Fibroblast of mammary gland (primary cell): ENCODE data around the gene PLEK.

Experiments
- DNase-seq: peaks from one replicate; pipeline ENCODE4 v3.0.0-alpha.2; 2010; ENCODE audit warnings: low read depth
- H3K4me3 ChIP-seq: 2 replicates; pipeline ENCODE4 v1.5.1; 2011; ENCODE audit warnings: low read depth, mild to moderate bottlenecking, low read length, moderate library complexity; ENCODE audit not compliant: control insufficient read depth
- TF ChIP-seq, protein P1 (sequence below): conservative IDR thresholded peaks from 2 replicates; pipeline ENCODE4 v1.5.1; 2011; ENCODE audit warnings: low read depth, low read length, inconsistent platforms; ENCODE audit not compliant: control insufficient read depth, insufficient read depth

PLEK gene

GRCh38 chr2:68351997-68352396 is 13.1 kb upstream of the PLEK start:
- H3K4me3 ChIP-seq = no peak overlapping the region
- TF ChIP-seq, protein P1, sequence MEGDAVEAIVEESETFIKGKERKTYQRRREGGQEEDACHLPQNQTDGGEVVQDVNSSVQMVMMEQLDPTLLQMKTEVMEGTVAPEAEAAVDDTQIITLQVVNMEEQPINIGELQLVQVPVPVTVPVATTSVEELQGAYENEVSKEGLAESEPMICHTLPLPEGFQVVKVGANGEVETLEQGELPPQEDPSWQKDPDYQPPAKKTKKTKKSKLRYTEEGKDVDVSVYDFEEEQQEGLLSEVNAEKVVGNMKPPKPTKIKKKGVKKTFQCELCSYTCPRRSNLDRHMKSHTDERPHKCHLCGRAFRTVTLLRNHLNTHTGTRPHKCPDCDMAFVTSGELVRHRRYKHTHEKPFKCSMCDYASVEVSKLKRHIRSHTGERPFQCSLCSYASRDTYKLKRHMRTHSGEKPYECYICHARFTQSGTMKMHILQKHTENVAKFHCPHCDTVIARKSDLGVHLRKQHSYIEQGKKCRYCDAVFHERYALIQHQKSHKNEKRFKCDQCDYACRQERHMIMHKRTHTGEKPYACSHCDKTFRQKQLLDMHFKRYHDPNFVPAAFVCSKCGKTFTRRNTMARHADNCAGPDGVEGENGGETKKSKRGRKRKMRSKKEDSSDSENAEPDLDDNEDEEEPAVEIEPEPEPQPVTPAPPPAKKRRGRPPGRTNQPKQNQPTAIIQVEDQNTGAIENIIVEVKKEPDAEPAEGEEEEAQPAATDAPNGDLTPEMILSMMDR = no peak
- DNase-seq = no peak

- H3K4me3 ChIP-seq = no peak overlapping the region
- DNase-seq = peak; percentile 27
- TF ChIP-seq, protein P1 = no peak
Measured at GRCh38 chr2:68352651-68353391, 12.3 kb upstream of the PLEK start.

DNA sequence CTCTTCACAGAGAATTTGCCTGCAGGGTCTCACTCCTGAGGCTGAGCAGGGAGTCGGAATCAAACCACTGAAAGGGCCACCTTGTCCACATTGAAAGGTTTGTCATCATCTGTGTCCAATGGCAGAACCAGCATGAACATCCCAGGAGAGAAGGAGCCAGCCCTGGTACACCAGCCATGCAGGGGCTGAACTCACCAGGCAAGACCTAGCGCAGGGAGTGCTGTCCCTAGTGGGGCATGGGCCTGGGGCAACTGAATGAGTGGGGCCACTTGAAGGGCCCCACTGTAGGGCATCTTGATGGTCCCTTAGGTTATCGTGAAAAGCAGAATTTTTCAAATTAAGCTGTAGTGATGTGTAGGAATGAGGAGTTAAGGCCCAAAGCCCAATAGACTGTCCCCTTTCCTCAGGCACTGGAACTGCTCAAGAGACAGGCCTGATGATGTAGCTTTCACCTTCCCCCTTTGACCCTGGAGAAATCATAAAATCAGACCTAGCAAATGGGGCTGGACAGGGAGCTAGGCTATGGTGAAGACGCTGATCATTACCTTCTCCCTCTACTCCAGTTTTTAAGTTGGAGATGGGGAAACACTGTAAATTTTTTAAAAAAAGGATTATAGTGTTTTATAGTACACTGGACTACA is 8.4 kb upstream of the PLEK start:
- no peak for DNase-seq
- TF ChIP-seq, protein P1 = no peak

DNA sequence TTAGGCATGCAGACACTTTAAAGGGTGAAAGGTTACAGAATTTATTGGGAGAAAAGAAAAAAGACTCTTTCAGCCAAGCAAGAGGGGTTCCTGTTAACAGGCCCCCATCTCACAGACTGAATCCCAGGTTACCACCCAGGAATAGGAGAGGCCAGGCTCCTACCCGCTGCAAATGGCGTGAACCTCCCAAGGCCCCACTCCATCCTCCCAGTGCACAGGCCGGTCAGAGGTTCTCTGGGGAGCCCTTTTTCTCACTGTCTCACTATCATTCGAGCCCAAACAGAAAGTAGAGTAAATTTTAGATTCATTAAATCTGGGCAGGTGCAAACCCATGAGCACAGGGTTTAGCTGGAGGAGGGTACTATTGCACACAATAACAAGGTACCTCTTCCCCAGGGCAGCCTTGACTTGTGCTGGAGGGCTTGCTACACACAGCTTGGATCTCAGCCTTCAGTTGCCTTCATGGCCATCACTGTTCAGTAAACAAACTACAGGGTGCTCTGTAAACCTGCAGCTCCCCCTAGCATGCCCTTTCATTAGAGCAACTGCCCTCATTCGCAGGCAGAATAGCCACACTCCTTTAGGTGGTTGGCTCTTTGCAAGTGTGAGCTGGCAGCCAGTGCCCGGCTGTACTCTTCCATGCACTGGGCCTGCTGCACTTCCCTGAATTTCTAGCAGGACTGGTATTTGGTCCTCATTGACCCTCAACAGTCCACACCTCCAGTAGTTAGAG is 7.3 kb upstream of the PLEK start:
- no peak overlapping the region for H3K4me3 ChIP-seq
- TF ChIP-seq, protein P1 = peak; percentile 71
- peak; percentile 70 for DNase-seq

More for the DNA sequence above, 8.4 kb upstream of the PLEK start:
- no peak overlapping the region for H3K4me3 ChIP-seq

GRCh38 chr2:68359889-68360288 is 5.2 kb upstream of the PLEK start:
- TF ChIP-seq, protein P1 = peak; percentile 21
- DNase-seq = no peak
- H3K4me3 ChIP-seq = no peak overlapping the region

GRCh38 chr2:68362069-68362468 is 3.0 kb upstream of the PLEK start:
- H3K4me3 ChIP-seq = no peak overlapping the region
- TF ChIP-seq, protein P1 = peak; percentile 76
- peak; percentile 66 for DNase-seq
